NOMO-1 (cell line): ENCODE measurements around the gene POLR2B.

Source experiments
- DNase-seq, 2 experiments: peaks; one replicate each; lab custom pipeline; 2025; ENCODE audit not compliant: unreplicated experiment in 2 of 2; lab: John Stamatoyannopoulos, UW

POLR2B gene

GRCh38 chr4:57078685-57079521 is 100.2 kb downstream of the POLR2B start:
- DNase-seq: no peak
